AG10803 (cell line): ENCODE data around the gene UGT3A1.
A peak's percentile ranks its signal among the peaks of the same experiment; 100 is the strongest.

ENCODE experiments used
- DNase-seq: peaks from one replicate; pipeline ENCODE4 v3.0.0; 2010; ENCODE audit warnings: low read depth
- H3K4me3 ChIP-seq: 2 replicates; pipeline ENCODE4 v1.5.1; 2011; ENCODE audit warnings: mild to moderate bottlenecking, low read length, control low read depth
- TF ChIP-seq, protein P1 (sequence below): conservative IDR thresholded peaks from 2 replicates; pipeline ENCODE4 v1.5.1; 2011; ENCODE audit warnings: mild to moderate bottlenecking, low read length, control low read depth, inconsistent platforms

Gene UGT3A1

GRCh38 chr5:35963381-35963843, 27.8 kb downstream of the UGT3A1 start:
- no peak for DNase-seq
- no peak overlapping the region for H3K4me3 ChIP-seq
- TF ChIP-seq, protein P1, sequence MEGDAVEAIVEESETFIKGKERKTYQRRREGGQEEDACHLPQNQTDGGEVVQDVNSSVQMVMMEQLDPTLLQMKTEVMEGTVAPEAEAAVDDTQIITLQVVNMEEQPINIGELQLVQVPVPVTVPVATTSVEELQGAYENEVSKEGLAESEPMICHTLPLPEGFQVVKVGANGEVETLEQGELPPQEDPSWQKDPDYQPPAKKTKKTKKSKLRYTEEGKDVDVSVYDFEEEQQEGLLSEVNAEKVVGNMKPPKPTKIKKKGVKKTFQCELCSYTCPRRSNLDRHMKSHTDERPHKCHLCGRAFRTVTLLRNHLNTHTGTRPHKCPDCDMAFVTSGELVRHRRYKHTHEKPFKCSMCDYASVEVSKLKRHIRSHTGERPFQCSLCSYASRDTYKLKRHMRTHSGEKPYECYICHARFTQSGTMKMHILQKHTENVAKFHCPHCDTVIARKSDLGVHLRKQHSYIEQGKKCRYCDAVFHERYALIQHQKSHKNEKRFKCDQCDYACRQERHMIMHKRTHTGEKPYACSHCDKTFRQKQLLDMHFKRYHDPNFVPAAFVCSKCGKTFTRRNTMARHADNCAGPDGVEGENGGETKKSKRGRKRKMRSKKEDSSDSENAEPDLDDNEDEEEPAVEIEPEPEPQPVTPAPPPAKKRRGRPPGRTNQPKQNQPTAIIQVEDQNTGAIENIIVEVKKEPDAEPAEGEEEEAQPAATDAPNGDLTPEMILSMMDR, result peak; percentile 41

- TF ChIP-seq, protein P1, result no peak
- no peak for DNase-seq
- no peak overlapping the region for H3K4me3 ChIP-seq
These were observed 30.9 kb downstream of the UGT3A1 start for GRCh38 chr5:35960328-35960727.

DNA sequence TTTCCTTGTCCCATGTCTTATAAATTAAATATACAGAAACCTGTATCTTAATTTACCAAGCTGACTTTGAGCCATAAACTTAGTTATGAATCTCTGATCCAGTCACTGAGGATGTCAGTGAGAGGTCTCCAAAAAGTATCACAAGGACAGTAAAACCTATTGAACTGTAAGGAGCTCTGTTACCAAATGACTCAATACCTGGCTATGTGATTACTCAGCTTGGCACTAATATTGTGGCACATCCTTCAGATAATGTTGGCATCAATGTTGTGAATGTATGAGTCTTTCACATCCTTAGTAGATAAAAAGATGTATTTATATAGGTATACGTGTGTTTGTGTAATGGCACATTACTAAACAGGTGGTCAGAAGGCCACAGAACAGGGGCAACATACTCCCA, 34.8 kb downstream of the UGT3A1 start:
- no peak overlapping the region for H3K4me3 ChIP-seq
- TF ChIP-seq, protein P1, result no peak
- DNase-seq, result no peak

DNA sequence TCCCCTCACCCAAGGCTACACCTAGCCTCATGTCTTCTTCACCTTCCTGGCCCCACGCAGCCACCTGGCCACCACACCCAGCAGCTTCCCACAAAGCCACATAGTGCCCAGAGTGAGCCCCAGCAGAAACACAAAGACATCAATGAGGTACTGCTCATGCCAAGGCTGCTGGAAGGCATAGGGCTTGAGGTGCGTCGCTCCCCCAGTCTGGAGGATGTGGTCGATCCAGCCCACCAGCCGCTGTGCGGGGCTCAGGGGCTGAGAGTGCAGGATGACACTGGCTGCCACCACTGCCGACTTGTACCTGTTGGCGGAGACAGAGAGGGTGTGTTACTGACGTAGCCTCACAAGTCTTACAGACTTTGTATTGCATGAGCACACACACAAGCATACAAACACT, 37.0 kb downstream of the UGT3A1 start:
- DNase-seq, result no peak
- no peak overlapping the region for H3K4me3 ChIP-seq
- TF ChIP-seq, protein P1, result no peak

GRCh38 chr5:35947085-35947484, 44.1 kb downstream of the UGT3A1 start:
- TF ChIP-seq, protein P1, result no peak
- H3K4me3 ChIP-seq, result no peak overlapping the region
- DNase-seq, result no peak

DNA sequence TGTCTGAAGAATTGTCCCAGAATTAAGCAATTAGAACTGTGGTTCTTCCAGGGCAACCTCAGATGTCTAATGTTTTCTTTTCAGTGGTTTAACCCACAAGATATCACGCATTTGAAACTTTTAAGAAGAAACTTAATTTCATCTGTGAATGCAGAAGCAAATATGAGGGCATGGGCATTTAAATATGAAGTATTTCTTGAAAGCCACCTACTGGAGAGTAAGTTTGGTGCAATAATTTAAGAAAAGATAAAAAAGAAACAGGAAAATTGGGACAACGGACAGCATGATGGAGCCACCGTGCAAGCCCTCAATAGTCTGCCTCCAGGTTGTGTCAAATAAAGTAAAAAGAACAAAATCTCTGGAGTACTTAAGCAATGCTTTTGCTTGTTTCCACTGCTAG, 51.6 kb downstream of the UGT3A1 start:
- no peak for DNase-seq
- TF ChIP-seq, protein P1, result peak; percentile 29
- H3K4me3 ChIP-seq, result no peak overlapping the region

DNA sequence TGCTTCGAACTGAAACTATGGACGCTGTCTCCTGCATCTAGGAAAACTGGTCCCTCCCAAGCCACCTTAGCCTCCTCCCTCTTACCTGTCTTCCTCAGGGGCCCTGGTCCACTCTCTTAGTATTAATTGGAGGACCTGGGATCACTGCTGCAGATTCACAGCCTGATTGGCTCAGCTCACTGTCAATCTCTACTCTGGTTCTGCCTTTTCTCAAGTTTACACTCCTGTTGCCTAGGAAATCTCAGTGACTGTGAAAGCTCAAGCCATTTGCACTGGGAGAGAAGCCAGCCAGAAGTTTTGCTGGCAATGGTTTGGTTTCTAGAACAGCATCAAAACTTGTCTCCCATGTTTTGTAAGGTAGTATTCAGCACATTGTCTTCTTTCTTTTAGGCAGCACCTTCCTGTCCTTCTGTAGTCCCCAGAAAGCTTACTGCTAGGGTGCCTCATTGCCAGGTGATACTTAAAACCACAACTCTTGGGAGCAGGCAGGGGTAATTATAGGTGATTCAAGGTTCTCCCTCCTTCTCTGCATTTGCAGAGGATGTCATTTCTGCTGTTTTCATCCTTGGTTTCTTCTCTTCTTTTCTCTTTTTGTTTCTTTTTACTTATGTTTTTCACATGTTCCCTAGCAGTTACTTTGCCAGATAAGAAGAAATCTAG, 52.5 kb downstream of the UGT3A1 start, which contains the start of gene CAPSL:
Gene CAPSL, minus strand, starts transcription at position 55 of the 660 bp plus-strand sequence. CDS start 17,502 bp downstream, outside the sequence.
- DNase-seq, result peak; percentile 61
- H3K4me3 ChIP-seq, result no peak within 1 kb of the TSS
- TF ChIP-seq, protein P1, result no peak
